GM18519 (cell line): ENCODE measurements around the gene ZNF544.
"Not testable (repeated sequence)": the region's sequence is repeated elsewhere in the genome, so short reads cannot be mapped to it uniquely, and the experiment has no call there.

ENCODE experiments used
- ATAC-seq: cut with Tn5 transposase; IDR thresholded peaks from one replicate; pipeline ENCODE4 v1.9.1; 2021; ENCODE audit warnings: mild to moderate bottlenecking, moderate library complexity; ENCODE audit not compliant: unreplicated experiment, low FRiP score

The ZNF544 gene

GRCh38 chr19:58248886-58249285, 20.2 kb downstream of the ZNF544 start:
- no peak for ATAC-seq

- no peak for ATAC-seq
These were observed 23.5 kb downstream of the ZNF544 start for GRCh38 chr19:58252102-58252685.

GRCh38 chr19:58258259-58258658, 29.5 kb downstream of the ZNF544 start:
- ATAC-seq = not testable (repeated sequence)

GRCh38 chr19:58261600-58261967, 32.9 kb downstream of the ZNF544 start:
- ATAC-seq = no peak

- no peak for ATAC-seq
These were observed 33.5 kb downstream of the ZNF544 start for GRCh38 chr19:58261968-58262921.

GRCh38 chr19:58262922-58263296, 34.2 kb downstream of the ZNF544 start:
- ATAC-seq = no peak

GRCh38 chr19:58265100-58265499, 36.4 kb downstream of the ZNF544 start:
- ATAC-seq = no peak

- ATAC-seq = no peak
These were observed 39.6 kb downstream of the ZNF544 start for GRCh38 chr19:58268344-58268743.

GRCh38 chr19:58274771-58275201, 46.1 kb downstream of the ZNF544 start:
- no peak for ATAC-seq

GRCh38 chr19:58275564-58275963, 46.9 kb downstream of the ZNF544 start:
- ATAC-seq = no peak

- no peak for ATAC-seq
These were observed 48.5 kb downstream of the ZNF544 start for GRCh38 chr19:58277197-58277596.

- no peak for ATAC-seq
These were observed 49.2 kb downstream of the ZNF544 start for GRCh38 chr19:58277748-58278540.

- ATAC-seq = peak; percentile 90
These were observed 49.9 kb downstream of the ZNF544 start, which contains the start of gene ZNF8 for GRCh38 chr19:58278541-58279041. TSS of gene ZNF8 (plus strand) at chr19:58278955. CDS start at chr19:58279082, 127 bp downstream.

- ATAC-seq = no peak
These were observed 50.6 kb downstream of the ZNF544 start for GRCh38 chr19:58279042-58279924.

GRCh38 chr19:58279925-58280316, 51.2 kb downstream of the ZNF544 start:
- ATAC-seq = no peak

- ATAC-seq = no peak
These were observed 55.5 kb downstream of the ZNF544 start for GRCh38 chr19:58284199-58284598.

- no peak for ATAC-seq
These were observed 63.2 kb downstream of the ZNF544 start for GRCh38 chr19:58291943-58292342.

- no peak for ATAC-seq
These were observed 66.1 kb downstream of the ZNF544 start for GRCh38 chr19:58294743-58295374.

GRCh38 chr19:58296104-58296503, 67.4 kb downstream of the ZNF544 start:
- no peak for ATAC-seq
